ENCODE data around the gene RCN1. TPM values are rescaled to one million over a fixed set of nuclear protein-coding genes. Genes with fewer than 3 reads are reported as not detected.
"Not testable (repeated sequence)": the region's sequence is repeated elsewhere in the genome, so short reads cannot be mapped to it uniquely, and the experiment has no call there.

Gene RCN1
- total RNA-seq, 1 donor from 2014 or later, result 111 TPM

GRCh38 chr11:32079553-32079952 is 11.3 kb upstream of the RCN1 start:
- DNase-seq, result no peak

GRCh38 chr11:32080361-32080980 is 10.4 kb upstream of the RCN1 start:
- DNase-seq, result no peak

- DNase-seq, result no peak
These were observed 9.7 kb upstream of the RCN1 start for GRCh38 chr11:32081129-32081641.

GRCh38 chr11:32081901-32082300 is 9.0 kb upstream of the RCN1 start:
- DNase-seq, result no peak

- no peak for DNase-seq
These were observed 8.4 kb upstream of the RCN1 start for GRCh38 chr11:32082346-32082986.

- no peak for DNase-seq
These were observed 3.3 kb upstream of the RCN1 start for GRCh38 chr11:32087597-32087996.

- DNase-seq, result no peak
These were observed 2.5 kb upstream of the RCN1 start for GRCh38 chr11:32088117-32088941.

- DNase-seq, result no peak
These were observed 1.8 kb downstream of the RCN1 start for GRCh38 chr11:32092581-32093170.

- no peak for DNase-seq
These were observed 4.0 kb downstream of the RCN1 start for GRCh38 chr11:32094923-32095322.

- DNase-seq, result no peak
These were observed 7.4 kb downstream of the RCN1 start for GRCh38 chr11:32098142-32098903.

- no peak for DNase-seq
These were observed 8.6 kb downstream of the RCN1 start for GRCh38 chr11:32099516-32099915.

- DNase-seq, result no peak
These were observed 9.6 kb downstream of the RCN1 start for GRCh38 chr11:32100495-32100894.

GRCh38 chr11:32101791-32102190 is 10.9 kb downstream of the RCN1 start:
- DNase-seq, result no peak

- DNase-seq, result not testable (repeated sequence)
These were observed 12.3 kb downstream of the RCN1 start for GRCh38 chr11:32103121-32103719.

GRCh38 chr11:32103941-32104340 is 13.1 kb downstream of the RCN1 start:
- DNase-seq, result no peak

GRCh38 chr11:32105871-32106560 is 15.1 kb downstream of the RCN1 start:
- no peak for DNase-seq

GRCh38 chr11:32107647-32108046 is 16.8 kb downstream of the RCN1 start:
- no peak for DNase-seq

GRCh38 chr11:32108576-32108975 is 17.7 kb downstream of the RCN1 start:
- no peak for DNase-seq

- DNase-seq, result no peak
These were observed 18.3 kb downstream of the RCN1 start for GRCh38 chr11:32109138-32109537.

- no peak for DNase-seq
These were observed 18.7 kb downstream of the RCN1 start for GRCh38 chr11:32109592-32109991.

- DNase-seq, result no peak
These were observed 19.9 kb downstream of the RCN1 start for GRCh38 chr11:32110795-32111194.
